ENCODE measurements around the gene STPG3. TPM values are rescaled to one million over a fixed set of nuclear protein-coding genes. Genes with fewer than 3 reads are reported as not detected.
A peak's percentile ranks its signal among the peaks of the same experiment; 100 is the strongest.
"Not testable (repeated sequence)": the region's sequence is repeated elsewhere in the genome, so short reads cannot be mapped to it uniquely, and the experiment has no call there.

The STPG3 gene
- total RNA-seq, 8 experiments from 2014 or later = 0.42 to 1.4 (median 1.3) TPM; not detected in 3

DNA sequence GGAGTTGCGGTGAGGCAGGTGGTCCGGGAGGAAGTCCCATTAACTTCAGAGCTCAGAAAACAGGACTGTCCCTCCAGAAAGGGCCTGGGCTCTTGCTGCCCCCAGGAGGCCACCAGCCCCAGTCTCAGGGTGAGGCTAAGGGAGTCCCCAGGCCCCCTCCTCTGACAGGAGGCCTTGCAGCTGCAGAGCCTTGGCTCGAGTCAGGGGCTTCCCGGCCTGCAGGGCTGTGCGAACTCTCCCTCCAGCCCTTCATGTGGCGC lies 3.2 kb upstream of the STPG3 start:
- H3K4me3 ChIP-seq = no peak overlapping the region
- in situ Hi-C loops (cut with MboI; ENCODE audit: low pct_unique_long_range_greater_than_20kb in 2 of 9, low sequenced_read_pairs in 9 of 9, unreplicated experiment in 9 of 9) = loop anchor here in 1 of 9 experiments (25.0 kb wide), 1 partner anchor 136 kb away; the partner anchor contains the start of gene DPP7
- no peak overlapping the region for H3K27ac ChIP-seq
- no peak for ATAC-seq (replicated peaks in 6 of 8)
- H3K4me1 ChIP-seq (replicated peaks in 1 of 2) = peaks cover 11 to 27% of the 10 kb centered on the region in 2 donors
- WGBS, 10 experiments = 94 to 100% (median 95%) methylated on average over 1 to 4 of the region's 6 CpGs; no CpG with 5 or more reads in 7 of the 10 experiments

- in situ Hi-C loops (cut with MboI; ENCODE audit: low pct_unique_long_range_greater_than_20kb in 2 of 9, low sequenced_read_pairs in 9 of 9, unreplicated experiment in 9 of 9) = no loop called here
- no peak overlapping the region for H3K4me3 ChIP-seq
- H3K27ac ChIP-seq = peak overlapping the region in 1 of 2 donors; percentile 57
- H3K4me1 ChIP-seq (replicated peaks in 1 of 2) = peaks cover 16 to 36% of the 10 kb centered on the region in 2 donors
- 30 to 79% (median 73%) methylated on average over 2 to 3 of the region's 18 CpGs; no CpG with 5 or more reads in 7 of the 10 experiments for WGBS, 10 experiments
- ATAC-seq (replicated peaks in 6 of 8) = no peak
These were observed 525 bp upstream of the STPG3 start for GRCh38 chr9:137250329-137251193.

- no CpG with 5 or more reads among the region's 22 CpGs for WGBS, 10 experiments
- peak overlapping the region in 1 of 2 donors; percentile 57 for H3K27ac ChIP-seq
- in situ Hi-C loops (cut with MboI; ENCODE audit: low pct_unique_long_range_greater_than_20kb in 2 of 9, low sequenced_read_pairs in 9 of 9, unreplicated experiment in 9 of 9) = no loop called here
- no peak overlapping the region for H3K4me3 ChIP-seq
- ATAC-seq (replicated peaks in 6 of 8) = peak in 5 of 8 experiments; percentile 42 to 73 (median 50)
- peaks cover 24 to 42% of the 10 kb centered on the region in 2 donors for H3K4me1 ChIP-seq (replicated peaks in 1 of 2)
These were observed 593 bp downstream of the STPG3 start for GRCh38 chr9:137251490-137252268.

GRCh38 chr9:137252555-137253506 lies 1.7 kb downstream of the STPG3 start:
- ATAC-seq (replicated peaks in 6 of 8) = no peak
- Histone ChIP-seq H3K27ac (no peak overlapping the region), H3K4me3 (no peak overlapping the region), H3K4me1 (replicated peaks in 1 of 2) (peaks cover 24 to 34% of the 10 kb centered on the region in 2 donors)
- WGBS, 10 experiments = 80 to 92% (median 90%) methylated on average over 1 to 2 of the region's 35 CpGs; no CpG with 5 or more reads in 7 of the 10 experiments
- in situ Hi-C loops (cut with MboI; ENCODE audit: low pct_unique_long_range_greater_than_20kb in 2 of 9, low sequenced_read_pairs in 9 of 9, unreplicated experiment in 9 of 9) = no loop called here

DNA sequence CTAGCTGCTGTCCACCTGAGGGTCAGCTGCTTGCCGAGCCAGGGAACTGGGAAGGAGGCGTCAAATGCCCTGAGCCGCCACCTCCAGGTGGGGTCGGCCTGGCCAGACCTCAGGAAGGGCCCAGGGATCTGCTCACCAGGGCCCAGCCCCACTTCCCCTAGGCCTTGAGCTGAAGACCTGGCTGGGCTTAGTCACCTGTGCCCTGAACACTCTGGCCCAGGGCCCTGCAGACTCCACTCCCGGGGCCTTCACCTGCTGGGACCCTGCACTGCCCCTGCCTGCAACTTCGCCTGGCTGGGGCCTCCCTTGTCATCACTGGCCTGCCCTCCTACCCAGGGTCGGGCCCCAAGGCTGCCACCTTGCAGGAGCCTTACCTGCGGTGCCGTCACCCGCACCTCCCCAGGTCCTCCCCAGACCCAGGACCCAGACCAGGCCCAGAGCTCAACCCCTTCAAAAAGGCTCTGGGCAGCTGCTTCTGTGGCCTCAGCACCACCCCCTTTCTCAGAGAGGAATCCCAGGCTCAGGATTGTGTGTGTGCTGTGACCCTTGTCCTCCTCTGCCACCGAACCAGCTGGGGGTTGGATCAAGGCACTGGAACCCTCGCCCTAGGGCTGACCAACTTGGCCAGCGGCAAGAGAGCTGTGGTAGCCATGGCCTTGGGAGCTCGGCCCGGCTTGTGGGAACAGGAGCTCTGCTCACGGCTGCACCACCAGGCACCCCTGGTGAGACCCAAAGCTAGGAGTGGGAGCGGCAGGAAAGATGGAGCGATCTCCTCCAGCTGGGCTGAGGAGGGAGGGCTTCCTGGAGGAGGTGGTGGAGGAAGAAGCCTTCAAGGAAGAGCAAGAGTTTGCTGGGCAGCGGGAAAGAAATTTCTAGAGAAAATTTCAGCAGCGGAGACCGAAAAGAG lies 2.9 kb downstream of the STPG3 start:
- WGBS, 10 experiments = 0 to 68% (median 38%) methylated on average over 1 to 16 of the region's 21 CpGs; no CpG with 5 or more reads in 4 of the 10 experiments
- in situ Hi-C loops (cut with MboI; ENCODE audit: low pct_unique_long_range_greater_than_20kb in 2 of 9, low sequenced_read_pairs in 9 of 9, unreplicated experiment in 9 of 9) = no loop called here
- ATAC-seq (replicated peaks in 6 of 8) = peak in 1 of 8 experiments; percentile 2

GRCh38 chr9:137254624-137255447 lies 3.8 kb downstream of the STPG3 start, which contains the start of gene NELFB:
Gene NELFB (plus strand): TSS chr9:137255327.
- Histone ChIP-seq H3K4me1 (replicated peaks in 1 of 2) (peaks cover 24 to 34% of the 10 kb centered on the region in 2 donors), H3K4me3 (peak within 1 kb of the TSS; percentile 61 to 99 (median 77)), H3K27ac (peak within 1 kb of the TSS; percentile 40 to 88)
- ATAC-seq (replicated peaks in 6 of 8) = peak; percentile 77 to 91 (median 83)
- 0% methylated on average over 2 to 26 of the region's 105 CpGs; no CpG with 5 or more reads in 7 of the 10 experiments for WGBS, 10 experiments
- in situ Hi-C loops (cut with MboI; ENCODE audit: low pct_unique_long_range_greater_than_20kb in 2 of 9, low sequenced_read_pairs in 9 of 9, unreplicated experiment in 9 of 9) = no loop called here

More for the DNA sequence above, 2.9 kb downstream of the STPG3 start:
- Histone ChIP-seq H3K4me3 (peak overlapping the region; percentile 61 to 99 (median 77)), H3K27ac (peak overlapping the region in 1 of 2 donors; percentile 23), H3K4me1 (replicated peaks in 1 of 2) (peaks cover 24 to 34% of the 10 kb centered on the region in 2 donors)

- H3K4me3 ChIP-seq = peak overlapping the region; percentile 61 to 99 (median 77)
- in situ Hi-C loops (cut with MboI; ENCODE audit: low pct_unique_long_range_greater_than_20kb in 2 of 9, low sequenced_read_pairs in 9 of 9, unreplicated experiment in 9 of 9) = no loop called here
- WGBS, 10 experiments = 0 to 13% (median 0%) methylated on average over 1 to 16 of the region's 51 CpGs; no CpG with 5 or more reads in 5 of the 10 experiments
These were observed 4.5 kb downstream of the STPG3 start for GRCh38 chr9:137255448-137256114.

GRCh38 chr9:137256362-137256761 lies 5.3 kb downstream of the STPG3 start:
- in situ Hi-C loops (cut with MboI; ENCODE audit: low pct_unique_long_range_greater_than_20kb in 2 of 9, low sequenced_read_pairs in 9 of 9, unreplicated experiment in 9 of 9) = no loop called here
- 87 to 100% (median 89%) methylated on average over 2 to 6 of the region's 15 CpGs; no CpG with 5 or more reads in 6 of the 10 experiments for WGBS, 10 experiments
- H3K4me3 ChIP-seq = peak overlapping the region; percentile 61 to 99 (median 77)
- H3K27ac ChIP-seq = no peak overlapping the region
- no peak for ATAC-seq (replicated peaks in 6 of 8)
- H3K4me1 ChIP-seq (replicated peaks in 1 of 2) = peaks cover 19 to 26% of the 10 kb centered on the region in 2 donors

More at GRCh38 chr9:137255448-137256114, 4.5 kb downstream of the STPG3 start:
- ATAC-seq (replicated peaks in 6 of 8) = peak; percentile 42 to 71 (median 49)
- H3K4me1 ChIP-seq (replicated peaks in 1 of 2) = peaks cover 24 to 34% of the 10 kb centered on the region in 2 donors
- peak overlapping the region; percentile 40 to 88 for H3K27ac ChIP-seq

GRCh38 chr9:137256856-137257255 lies 5.8 kb downstream of the STPG3 start:
- H3K27ac ChIP-seq = no peak overlapping the region
- H3K4me3 ChIP-seq = no peak overlapping the region
- ATAC-seq (replicated peaks in 6 of 8) = no peak
- 67 to 100% (median 90%) methylated on average over 1 to 4 of the region's 15 CpGs; no CpG with 5 or more reads in 6 of the 10 experiments for WGBS, 10 experiments
- H3K4me1 ChIP-seq (replicated peaks in 1 of 2) = peaks cover 14 to 22% of the 10 kb centered on the region in 2 donors
- in situ Hi-C loops (cut with MboI; ENCODE audit: low pct_unique_long_range_greater_than_20kb in 2 of 9, low sequenced_read_pairs in 9 of 9, unreplicated experiment in 9 of 9) = no loop called here

DNA sequence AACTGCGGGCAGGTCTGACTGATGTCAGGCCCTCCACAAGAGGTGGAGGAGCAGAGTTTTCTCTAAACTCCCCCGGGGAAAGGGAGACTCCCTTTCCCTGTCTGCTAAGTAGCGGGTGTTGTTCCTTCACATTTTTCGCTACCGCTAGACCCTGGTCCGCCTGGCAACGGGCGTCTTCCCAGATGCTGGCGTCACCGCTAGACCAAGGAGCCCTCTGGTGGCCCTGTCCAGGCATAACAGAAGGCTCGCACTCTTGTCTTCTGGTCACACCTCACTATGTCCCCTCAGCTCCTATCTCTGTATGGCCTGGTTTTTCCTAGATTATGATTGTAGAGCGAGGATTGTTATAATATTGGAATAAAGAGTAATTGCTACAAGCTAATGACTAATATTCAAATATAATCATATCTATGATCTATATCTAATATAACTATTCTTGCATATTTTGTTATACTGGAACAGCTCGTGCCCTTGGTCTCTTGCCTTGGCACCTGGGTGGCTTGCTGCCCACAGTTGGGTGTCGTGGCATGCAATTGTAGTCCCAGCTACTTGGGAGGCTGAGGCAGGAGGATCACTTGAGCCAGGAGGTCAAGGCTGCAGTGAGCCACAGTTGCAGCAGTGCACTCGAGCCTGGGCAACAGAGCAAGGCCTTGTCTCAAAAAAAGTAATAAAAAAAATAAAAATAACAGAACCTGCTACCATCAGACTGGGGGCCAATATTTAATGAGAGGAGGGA lies 11.3 kb downstream of the STPG3 start:
- H3K4me1 ChIP-seq (replicated peaks in 1 of 2); in situ Hi-C loops (cut with MboI; ENCODE audit: low pct_unique_long_range_greater_than_20kb in 2 of 9, low sequenced_read_pairs in 9 of 9, unreplicated experiment in 9 of 9); H3K27ac ChIP-seq; H3K4me3 ChIP-seq: not testable (repeated sequence)
- ATAC-seq (replicated peaks in 6 of 8) = peak in 1 of 8 experiments; percentile 13
- 50 to 100% (median 76%) methylated on average over 1 to 10 of the region's 15 CpGs; no CpG with 5 or more reads in 4 of the 10 experiments for WGBS, 10 experiments
